Measurements from ENCODE around the gene COG5.

- TF ChIP-seq GATA2 (IDR thresholded peaks at IDR 0.05; ENCODE audit: low read depth, low read length) (no peak), GATA3 (IDR thresholded peaks at IDR 0.05; ENCODE audit: low read depth, low read length) (no peak)
These were observed 272.3 kb downstream of the COG5 start for GRCh38 chr7:107291434-107291833.
